Activated T-cell treated with anti-CD3 and anti-CD28 coated beads for 1 hour (primary cell): ENCODE results near the gene UNC5A.

Experiments used
- DNase-seq: peaks from one replicate; pipeline ENCODE4 v3.0.0-alpha.2; 2020; ENCODE audit warnings: low read depth

Gene UNC5A

DNA sequence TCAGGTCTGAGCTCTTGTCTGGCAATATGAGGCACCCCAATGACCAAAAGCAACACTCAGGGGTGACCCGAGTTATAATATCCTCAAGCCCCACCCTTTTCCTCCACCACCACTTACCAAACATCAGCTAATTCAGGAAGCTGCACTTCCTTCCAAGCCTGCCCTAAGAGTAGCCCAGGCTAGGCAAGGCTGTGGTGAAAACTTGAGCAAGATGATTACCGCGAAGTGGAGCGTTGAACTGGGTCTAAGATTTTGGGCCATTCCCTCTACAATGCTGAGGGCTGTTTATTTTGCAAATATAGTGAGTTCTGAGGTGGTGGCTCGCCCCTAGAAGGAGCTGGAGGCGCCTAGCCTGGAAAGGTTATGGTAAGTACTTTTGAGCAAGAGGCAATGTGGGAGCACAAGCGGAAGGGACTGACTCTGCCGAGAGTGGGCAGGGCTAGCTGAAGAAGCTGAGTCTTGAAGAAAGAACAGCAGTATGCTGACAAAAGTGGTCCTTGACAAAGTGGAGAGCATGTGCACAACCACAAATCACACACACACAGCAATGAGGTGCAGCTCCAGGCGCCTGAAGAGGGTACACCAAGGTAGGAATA is 89.0 kb downstream of the UNC5A start, which contains the start of gene HK3:
TSS of gene HK3 (minus strand) at position 51 of the 596 bp plus-strand sequence. CDS start 3,187 bp downstream, outside the sequence.
- DNase-seq, result no peak

DNA sequence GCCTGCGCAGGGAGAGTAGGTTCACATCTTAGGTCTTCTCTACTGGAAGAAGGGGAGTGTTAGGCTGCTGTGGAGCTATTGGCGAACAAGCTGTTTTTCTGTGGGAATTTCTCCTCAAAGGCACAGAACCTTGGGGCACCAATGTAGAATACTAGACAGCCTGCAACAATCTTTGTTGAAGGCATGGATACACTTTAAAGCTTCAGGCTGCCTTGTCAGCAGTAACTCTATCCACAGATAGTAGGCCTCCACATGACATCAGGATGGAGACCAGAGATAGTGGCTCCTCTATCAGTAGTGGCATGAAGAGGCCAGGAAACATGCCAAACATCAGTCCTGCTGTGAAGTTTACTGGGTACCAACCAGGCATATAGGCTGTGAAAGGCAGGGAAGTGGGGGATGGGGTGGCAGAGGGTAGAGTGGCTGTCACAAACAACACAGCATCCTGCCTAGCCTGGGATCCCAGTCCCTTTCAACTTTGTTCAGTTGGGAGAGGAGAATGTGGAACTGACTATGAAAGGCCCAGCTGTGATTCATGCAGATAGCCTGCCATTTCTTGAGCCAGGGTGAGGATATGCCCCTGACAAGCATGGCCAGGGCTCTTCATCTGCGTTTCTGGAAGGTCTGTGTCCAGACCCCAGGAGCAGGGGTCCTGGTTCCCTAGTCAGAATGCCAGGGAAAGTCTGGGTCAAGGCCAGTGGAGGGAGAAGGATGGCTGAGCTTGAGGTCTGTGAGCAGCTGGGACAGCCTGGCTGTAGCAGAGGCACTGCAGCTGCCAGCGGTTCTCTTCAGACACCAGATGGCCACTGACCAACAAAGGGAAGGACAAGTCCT is 89.8 kb downstream of the UNC5A start:
- no peak for DNase-seq

DNA sequence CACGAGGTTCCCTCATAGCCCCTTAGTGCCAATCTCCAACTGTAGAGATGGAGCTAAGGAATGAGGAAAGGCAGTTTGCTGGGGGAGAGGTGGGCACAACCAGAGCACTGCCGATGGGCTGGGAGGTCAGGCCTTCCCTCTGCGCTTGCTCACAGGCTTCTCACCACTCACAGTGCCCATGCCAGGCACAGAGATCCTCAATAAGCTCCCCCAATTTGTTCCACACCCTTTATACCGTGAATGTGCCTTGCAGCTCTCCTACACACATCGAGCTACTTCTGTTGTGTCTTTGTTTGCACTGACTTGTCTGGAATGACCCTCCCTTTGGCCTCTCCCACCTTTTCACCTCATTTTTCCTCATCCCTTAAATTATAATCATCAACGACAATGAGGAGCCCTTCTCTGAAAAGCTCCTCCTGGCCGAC is 90.4 kb downstream of the UNC5A start:
- no peak for DNase-seq

DNA sequence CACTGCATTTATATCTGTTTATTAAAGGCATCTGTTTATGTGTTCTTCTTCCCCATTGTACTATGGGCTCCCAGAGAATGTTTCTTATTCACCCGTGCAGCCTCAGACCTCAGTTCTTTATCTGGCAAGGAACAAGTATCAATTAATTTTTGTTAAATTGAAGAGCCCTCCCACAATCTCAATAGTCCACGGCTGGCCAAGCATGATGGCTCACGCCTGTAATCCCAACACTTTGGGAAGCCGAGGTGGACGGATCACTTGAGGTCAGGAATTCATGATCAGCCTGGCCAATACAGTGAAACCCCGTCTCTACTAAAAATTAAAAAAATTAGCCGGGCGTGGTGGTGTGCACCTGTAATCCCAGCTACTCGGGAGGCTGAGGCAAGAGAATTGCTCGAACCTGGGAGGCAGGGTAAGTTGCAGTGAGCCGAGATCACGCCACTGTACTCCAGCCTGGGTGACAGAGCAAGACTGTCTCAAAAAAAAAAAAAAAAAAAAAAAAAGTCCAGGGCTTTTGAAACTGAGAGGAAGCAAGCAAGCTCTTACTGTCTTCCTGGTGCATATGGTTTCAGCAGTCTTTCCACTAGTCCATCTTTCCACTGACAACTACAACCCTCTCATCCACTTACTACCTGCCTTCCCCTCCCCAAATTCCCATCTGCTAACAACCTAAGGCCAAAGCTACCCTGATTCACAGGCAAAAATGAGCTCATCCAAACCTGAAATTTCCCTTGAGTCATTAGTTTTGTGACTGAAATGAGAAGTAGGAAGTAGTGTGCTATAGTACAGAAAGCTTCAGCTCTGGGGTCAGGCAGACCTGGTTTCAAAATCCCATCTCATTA is 91.1 kb downstream of the UNC5A start:
- no peak for DNase-seq

DNA sequence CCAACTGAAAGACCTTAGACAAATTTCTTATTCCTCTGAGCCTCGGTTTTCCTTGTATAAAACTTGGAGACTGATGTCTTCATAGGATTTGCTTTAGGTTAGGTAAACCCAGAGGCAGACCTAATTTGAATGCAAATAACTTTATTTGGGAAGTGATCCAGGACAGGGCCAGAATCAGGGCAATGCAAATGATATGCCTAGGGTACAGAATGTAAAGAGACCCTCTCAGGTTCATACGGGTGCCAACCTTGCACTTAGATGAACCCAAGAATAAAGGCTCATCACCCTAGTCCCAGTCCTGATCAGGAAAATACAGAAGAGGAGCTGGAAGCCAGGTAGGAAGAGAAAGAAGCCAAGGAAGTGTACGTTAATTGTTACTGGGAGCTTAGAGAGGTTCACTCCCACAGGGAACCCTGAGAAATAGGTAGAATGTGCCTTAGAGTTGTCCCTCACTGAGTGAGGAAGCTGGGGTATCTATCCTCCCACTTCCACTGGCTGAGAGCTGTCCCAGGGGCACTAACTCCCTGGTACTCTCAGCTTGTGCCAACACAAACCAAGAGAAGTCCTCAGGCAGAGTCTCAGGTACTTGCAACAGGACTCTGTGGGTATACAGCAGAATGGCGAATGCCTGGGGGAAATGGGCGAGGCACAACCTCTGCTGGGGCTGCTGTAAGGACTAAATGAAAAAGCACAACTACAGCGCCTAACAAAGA is 91.9 kb downstream of the UNC5A start:
- no peak for DNase-seq

DNA sequence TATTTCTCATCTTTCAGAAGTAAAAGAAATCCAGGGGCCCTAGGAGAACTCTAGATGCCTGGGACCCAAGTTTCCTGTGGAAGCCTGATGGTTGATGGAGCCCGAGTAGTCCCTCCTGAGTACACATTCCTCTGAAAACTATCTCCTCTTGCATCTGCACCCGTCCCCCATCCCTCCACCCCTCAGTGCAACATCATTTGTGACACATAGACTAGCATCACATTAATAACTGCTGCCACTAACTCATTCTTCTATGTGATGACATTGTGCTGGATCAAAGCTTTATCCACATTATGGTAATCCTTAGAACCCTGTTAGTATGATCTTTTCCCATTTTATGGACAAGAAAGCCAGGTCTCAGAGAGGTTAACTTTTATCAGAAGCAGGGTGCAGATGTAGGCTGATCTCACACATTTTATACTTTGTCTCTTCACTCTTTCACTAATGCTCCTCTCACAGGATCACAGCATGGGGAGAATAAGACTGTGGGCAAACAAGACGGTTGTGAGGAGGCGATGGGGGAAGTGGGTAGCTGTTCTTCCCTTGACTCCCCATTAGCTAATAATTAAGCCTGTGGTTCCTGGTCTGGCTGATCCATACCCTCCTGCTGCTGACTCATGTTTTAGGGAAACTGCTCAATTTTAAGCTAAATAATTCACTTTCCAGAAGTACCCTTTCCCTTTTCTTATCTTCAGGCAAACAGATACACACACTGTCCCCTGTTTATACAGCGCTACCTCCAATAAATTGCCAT is 92.7 kb downstream of the UNC5A start:
- no peak for DNase-seq

DNA sequence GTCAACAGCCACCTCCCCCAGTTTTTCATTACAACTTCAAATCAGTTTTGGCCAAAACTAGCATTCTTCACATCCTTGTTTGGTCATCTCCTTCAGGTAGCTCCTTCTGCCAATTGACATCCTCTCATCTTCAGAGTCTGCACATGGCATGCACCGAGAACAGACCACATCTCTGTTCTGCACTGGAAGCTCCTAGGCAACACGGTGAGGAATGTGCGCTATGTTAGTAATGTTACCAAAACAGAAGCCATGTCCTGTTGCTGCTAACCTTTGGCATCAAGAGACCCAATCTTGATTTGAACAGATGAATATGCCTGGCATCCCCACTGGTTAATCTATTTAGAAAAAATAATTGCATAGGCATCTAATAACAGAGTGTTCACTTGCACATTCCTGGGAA is 93.9 kb downstream of the UNC5A start:
- DNase-seq, result no peak

DNA sequence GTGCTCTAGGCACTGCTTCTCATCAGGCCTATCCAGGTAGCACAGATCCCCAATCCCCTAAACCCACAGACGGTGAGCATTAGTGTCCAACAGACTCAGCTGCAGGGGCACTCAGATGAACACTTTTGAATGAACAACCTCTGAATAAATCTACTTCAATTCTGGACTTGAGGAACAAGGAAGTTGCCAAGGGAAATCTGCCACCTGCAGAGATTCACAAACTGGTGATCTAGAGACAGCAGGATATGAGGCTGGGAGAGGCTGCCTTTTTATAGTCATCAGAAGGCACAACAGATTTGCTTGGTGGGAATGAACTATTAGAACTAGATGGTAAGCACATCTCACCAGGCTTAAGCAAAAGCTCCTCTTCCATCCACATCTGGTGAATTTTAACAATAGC is 95.8 kb downstream of the UNC5A start:
- DNase-seq, result no peak

DNA sequence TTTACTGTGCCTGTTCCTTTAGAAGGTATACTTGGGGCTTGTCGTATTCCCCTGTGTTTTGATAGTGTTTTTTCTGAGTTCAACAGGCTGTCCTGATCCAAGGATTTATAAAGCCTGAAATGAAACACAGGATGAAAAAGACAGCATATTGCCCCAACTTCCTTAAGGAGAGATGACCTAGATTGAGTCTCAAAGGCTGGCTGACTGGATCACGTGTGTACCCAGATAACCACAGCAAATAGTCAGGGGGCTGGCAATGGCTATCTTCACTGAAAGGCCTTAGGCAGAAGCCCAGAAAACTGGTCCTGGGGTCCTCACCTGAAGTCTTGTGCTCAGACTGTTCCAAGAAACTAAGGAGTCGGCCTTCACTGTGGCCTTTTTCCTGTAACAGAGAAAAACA is 96.4 kb downstream of the UNC5A start:
- no peak for DNase-seq

DNA sequence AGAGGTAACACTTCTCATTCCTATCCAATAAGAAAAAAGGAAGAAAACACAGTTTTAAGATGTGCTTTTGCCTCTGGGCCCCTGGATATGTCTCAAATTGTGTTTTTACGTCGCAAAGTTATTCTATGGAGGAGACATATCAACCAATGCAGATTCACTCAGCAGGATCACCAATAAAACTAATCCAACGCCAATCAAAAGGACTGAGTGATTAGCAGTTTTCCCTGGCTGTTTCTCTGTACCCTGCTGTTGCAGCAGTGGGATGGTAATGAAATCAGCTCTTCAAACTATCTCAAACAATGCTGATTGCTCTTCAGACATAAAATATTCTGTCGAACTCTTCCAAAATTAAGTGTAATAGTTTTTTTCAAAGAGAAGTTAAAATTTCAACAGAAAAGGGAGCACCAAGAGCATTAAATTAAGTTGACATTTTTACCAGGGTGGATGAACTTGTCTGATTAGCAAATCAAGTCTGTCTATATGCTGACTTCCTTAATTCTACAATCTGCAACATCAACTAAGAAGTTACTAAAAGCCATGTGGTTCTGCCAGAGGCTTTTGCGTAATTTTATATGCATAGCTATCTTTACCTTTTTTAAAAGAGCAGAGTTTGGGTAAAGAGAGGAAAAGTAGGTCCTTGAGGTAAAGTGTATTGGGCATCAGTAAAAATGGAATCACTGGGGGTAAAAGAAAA is 98.5 kb downstream of the UNC5A start:
- DNase-seq, result no peak

DNA sequence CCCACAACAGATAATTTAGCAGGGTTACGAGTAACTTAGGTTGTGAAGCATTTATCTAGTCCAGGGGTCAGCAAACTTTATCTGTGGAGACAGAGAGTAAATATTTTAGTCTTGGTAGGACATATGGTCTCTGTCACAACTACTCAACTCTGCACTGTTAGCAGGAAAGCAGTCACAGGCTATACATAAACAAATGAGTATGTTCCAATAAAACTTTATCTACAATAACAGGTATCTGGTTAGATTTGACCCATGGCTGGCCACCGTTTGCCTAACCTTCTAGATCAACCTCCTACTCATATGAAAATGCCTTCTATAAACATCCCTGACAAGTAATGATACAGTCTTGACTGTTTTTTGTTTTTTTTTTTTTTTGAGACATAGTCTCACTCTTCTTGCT is 101.8 kb downstream of the UNC5A start:
- no peak for DNase-seq

DNA sequence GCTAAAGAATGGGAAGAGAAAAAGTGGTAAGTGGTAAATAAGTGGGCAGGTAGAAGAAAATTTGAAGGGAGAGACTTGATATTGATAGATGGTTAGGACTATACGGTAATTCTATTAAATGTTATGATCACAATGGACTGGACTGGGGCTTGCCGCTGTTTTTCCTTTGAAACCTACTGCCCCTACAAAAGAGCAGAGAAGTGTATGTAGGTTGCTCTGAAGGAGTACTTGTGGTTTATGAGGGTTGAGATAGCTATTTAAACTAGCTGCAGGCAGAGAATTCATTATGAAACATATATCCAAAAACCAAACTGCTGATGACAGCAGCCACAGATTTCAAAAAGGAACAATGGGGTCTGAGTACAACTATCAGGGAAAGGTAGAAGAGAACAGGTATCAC is 105.5 kb downstream of the UNC5A start:
- DNase-seq, result no peak

DNA sequence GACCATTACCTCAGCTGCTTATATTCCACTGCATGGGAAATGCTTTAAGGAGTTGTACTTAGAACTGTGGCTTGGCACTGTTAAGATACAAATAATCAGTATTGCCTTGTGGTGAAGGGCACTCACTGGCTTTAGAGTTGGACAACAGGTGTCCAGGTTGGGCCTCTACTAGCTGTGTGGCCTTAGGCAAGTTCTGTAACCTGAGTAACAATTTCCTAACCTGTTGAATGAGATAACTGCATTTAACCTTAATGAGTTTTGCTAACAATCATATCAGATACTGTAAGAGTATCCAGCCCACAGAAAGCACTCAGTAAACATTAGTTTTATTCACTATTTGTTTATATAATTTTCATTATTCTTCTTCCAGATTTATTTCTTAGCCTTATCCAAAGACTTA is 106.0 kb downstream of the UNC5A start:
- no peak for DNase-seq

DNA sequence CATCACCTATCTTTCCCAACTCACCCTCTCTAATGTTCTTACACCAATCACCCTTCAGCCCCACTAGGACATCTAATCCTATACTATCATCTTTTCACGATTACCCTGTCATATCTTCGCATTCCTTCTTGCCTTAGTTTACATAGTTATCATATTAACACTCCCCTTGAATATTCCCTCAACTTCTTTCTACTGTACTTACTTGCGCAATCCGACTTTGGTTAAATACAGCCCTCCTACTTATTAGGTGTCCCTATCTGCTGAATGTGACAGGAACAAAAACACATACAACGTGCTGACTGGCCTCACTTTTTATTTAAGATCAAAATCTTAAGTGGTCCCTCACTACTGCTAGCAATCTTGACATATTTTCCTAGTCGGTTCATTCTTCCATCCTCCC is 108.3 kb downstream of the UNC5A start:
- no peak for DNase-seq

DNA sequence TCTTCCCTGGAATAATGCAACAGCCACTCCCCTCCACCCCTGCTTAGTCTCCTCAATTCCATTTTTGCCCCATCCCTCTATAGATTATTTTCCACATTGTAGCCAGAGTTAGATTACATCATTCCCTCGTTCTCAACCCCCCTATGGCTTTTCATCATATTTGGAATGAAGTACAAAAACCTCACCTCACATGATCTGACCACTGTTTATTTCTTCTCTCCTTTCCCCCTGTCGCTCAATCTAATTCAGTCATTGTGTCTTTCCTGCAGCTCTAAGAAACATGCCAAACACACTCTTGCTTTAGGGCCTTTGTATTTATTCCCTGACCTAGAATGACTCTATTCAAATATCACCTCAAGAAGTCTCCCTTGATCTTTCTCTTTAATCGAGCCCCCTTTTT is 111.4 kb downstream of the UNC5A start:
- no peak for DNase-seq

DNA sequence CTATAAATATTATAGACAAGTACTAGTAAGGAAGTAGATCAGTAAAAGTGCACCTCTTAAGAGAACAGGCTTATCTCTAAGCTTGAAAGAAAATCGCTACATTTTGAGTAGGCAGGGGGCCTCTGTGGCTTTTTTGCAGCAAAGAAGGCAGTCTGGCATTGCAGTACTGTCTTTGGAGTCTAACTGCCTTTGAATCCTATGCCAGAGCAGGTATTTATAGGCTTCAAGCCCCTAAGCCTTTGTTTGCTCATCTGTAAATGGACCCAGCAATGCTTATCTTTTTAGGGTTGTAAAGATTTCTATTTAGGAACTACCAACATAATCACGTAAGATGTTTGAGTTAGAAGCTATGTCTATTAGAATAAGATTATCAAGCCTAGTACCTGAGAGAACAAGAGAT is 112.5 kb downstream of the UNC5A start:
- no peak for DNase-seq

DNA sequence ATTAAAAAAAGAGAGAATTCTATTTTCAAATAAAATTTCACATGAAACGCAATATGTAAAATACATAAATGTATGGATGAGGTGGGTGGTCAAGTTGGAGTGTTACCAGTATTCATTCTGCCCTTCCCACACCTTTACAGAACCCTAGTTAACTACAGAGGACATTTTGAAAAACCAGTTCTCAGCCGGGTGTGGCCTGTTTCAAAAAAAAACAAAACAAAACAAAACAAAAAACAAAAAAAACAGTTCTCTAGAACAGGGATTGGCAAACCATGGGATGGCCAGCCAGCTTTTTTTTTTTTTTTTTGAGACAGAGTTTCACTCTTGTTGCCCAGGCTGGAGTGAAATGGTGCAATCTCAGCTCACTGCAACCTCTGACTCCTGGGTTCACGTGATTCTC is 117.2 kb downstream of the UNC5A start:
- DNase-seq, result no peak

DNA sequence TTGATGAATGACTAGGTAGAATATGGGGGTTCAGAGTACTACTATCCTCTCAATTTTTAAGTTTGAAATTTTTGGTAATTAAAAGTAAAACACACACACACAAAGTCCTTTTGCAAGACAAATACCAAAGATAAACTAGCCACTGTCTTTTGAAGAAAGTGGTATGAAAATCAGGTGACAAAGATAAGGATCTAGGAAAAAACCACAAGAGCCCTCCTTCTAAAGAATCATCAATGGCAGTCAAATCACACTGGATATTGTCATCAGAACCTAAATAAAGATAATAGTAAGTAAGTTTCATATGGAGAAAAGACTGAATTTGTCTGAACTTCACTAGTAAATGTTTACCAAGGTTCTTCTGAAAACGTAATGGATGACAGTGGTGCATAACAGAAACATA is 119.3 kb downstream of the UNC5A start:
- DNase-seq, result no peak
